Activated CD4-positive, alpha-beta T cell treated with anti-CD3 and anti-CD28 coated beads, Interleukin-2, Interleukin-6, amounts not matched to agents 100 ng/mL and 50 ng/mL, durations not matched to agents 16 hours and 8 hours (primary cell): ENCODE measurements around the gene PSTK.
A peak's percentile ranks its signal among the peaks of the same experiment; 100 is the strongest.

Experiments used
- DNase-seq: peaks from one replicate; pipeline ENCODE4 v3.0.0-alpha.2; 2020

PSTK gene, protein sequence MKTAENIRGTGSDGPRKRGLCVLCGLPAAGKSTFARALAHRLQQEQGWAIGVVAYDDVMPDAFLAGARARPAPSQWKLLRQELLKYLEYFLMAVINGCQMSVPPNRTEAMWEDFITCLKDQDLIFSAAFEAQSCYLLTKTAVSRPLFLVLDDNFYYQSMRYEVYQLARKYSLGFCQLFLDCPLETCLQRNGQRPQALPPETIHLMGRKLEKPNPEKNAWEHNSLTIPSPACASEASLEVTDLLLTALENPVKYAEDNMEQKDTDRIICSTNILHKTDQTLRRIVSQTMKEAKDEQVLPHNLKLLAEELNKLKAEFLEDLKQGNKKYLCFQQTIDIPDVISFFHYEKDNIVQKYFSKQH

DNA sequence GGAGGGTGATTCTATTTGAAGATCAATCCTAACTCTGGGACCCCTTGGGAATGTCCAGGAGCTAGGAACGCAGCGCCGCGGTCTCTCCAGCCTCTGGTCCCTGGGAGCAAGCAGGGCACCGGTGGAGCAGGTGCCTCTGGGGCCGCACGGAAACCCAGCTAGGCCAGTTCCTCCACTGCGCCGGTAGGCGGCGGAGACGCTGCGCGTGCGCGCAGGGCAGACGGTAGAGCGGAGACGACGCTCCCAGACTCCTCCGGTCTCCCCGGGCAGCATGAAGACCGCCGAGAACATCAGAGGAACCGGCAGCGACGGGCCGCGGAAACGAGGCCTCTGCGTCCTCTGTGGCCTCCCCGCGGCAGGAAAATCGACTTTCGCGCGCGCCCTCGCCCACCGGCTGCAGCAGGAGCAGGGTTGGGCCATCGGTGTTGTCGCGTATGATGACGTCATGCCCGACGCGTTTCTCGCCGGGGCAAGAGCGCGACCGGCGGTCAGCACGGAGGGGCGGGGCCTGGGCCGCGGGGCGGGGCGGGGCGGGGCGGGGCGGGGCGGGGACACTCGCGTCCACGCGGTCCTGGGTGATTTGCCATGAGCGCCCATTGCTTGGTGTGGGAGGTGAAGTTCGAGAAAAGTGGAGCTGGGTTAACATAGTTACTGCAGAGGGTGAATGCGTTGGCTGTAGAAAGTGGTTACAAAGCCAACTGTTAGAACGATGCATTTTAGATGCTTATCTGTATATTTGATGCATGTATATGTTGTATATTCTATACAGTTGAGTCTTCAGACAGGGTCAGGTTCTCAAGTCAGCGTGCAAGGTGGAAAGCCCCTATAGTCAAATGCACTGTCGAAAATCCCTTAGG is at the start of gene PSTK:
TSS of gene PSTK (plus strand) at position 193 of the 857 bp plus-strand sequence. CDS start at position 272, 79 bp downstream.
- peak; percentile 94 for DNase-seq

DNA sequence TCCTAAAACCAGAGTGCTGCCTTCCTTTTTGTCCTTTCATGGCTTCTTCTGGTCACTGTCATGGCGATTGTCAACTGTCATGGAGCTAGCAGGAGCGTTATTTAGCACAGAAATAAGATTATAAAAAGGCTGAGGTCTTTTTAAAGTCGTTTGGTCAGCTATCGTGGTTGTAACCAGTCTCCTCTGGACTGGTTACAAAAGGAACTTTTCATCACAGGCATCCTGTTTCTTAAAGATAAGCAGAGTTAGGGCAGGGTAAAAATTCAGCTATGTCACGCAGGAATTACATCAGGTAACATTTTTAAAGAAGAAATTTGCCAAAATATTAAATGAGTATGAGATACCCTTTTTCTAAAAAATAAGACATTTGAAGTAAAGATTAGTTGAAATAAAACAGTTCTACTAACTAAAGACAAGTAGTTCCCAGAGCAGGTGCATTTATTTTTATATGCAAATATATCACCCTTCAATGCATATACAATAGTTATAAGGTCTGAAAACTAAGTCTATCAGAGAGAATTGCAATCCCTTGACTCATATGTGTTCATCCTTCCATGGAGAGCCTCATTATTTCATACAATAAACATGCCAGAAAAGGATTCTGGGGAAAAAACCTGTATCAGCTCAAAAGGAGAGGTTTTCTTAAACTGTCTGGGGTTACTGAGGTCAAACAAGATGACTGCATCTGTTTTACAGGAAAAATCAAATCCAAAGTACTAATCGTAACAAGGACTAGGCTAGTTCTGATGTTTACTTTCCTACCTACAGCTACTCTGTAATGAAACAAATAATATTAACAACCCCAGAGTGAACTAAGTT is 48.9 kb upstream of the PSTK start:
- DNase-seq = no peak

DNA sequence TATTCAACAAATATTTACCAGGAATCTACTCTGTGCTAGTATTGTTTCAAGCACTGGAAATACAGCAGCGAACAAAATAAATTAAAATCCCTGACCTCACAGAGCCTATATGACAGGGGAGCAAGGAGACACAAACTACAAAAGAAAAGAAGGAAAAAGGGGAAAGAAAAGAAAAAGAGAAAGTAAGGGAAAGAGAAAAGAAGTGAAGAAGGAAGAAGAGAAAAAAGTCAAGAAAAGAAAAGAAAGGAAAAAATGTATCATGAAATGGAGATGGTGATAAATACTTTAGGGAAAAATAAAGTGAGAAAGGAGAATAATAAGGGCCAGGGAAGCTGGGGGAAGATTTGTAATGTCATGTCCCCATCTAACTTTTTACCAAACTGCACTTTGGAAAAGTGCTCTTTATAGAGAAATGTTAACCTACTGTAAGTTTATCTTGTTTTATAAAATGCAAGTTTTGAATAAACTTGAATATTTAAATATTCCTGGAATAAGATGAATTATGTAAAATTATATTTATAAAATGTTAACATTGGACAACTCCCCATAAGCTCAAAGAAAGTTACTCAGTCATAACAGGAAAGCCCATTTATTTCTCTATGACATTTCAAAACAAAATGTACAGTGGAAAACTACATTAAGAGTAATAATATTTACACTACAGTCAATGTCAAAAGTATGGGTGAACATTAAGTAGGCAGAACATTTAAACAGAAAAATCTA is 40.9 kb upstream of the PSTK start:
- DNase-seq = no peak

DNA sequence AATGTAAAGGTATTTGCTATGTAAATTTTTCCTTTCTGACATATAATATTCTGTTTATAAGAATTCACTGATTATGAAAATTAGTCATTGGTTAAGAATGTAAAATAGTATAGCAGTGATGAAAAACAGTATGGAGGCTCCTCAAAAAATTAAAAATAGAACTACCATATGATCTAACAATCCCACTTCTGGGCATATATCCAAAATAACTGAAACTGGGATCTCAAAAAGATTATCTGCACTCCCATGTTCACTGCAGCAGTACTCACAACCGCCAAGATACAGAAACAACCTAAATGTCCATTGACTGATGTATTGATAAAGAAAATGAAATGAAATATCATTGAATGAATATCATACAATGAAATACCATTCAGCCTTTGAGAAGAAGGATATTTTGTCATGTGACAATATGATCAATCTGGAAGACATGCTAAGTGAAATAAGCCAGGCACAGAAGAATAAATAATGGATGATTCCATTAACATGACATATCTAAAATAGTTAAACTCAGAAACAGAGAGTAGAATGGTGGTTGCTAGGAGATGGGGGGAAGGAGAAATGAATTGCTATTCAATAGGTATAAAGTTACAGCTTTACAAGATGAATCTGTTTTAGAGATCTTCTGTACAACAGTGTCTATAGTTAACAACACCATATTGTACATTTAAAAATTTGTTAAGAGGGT is 40.2 kb upstream of the PSTK start:
- no peak for DNase-seq

DNA sequence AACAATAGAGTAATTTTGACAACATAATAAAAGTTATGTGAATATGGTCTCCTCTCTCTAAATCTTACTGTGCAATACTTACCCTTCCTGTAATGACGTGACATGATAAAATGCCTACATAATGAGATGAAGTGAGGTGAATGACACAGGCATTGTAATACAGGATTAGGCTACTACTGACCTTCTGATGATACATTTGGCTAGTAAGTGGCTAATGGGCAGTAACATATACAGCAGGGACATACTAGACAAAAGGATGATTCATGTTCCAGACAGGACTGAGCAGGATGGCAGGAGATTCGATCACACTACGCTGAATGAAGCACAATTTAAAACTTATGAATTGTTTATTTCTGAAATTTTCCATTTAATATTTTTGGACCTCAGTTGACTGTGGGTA is 30.9 kb upstream of the PSTK start:
- DNase-seq = no peak

DNA sequence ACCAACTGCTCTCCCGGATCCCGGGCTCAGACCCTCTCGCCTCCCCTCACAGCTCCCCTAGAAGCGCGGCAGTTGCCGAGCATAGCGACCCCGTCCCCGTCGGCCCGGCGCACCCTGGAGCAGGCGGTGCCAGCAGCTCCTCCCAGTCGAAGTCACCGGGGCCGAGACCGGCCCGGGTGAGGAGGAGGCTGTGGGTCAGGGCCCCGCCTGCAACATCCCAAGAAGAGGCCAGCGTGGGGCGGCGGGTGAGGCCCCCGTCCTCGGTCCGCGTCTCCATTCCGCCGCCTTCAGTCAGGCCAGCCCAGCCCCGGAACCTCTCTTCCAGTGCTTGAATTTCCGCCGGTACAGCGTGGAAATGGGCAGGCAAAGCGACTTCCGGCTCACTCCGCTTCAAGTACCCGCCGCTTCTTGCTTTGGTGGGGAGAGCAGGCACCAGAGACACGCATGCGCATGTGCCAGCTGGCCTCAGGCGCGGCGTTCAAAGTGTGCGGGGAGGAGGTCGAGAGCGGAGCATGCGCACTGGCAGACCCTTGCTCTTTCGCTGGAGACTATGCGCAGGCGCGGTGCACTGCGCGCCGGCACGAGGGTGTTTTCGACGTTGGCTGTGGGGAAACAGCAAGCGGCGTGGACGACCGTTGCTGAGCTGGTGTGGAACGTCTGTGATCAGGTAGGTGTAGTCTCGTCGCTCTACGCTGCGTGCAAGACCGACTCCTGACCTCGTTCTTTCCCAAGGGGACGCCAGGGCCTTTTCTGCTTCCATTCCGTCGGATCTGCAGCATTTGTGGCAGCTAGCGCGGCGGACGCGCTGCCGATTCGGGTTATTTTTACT is 26.1 kb upstream of the PSTK start, which contains the start of gene C10orf88:
TSS of gene C10orf88 (minus strand) at position 326 of the 829 bp plus-strand sequence. CDS start at position 277, 49 bp downstream.
- peak; percentile 98 for DNase-seq

DNA sequence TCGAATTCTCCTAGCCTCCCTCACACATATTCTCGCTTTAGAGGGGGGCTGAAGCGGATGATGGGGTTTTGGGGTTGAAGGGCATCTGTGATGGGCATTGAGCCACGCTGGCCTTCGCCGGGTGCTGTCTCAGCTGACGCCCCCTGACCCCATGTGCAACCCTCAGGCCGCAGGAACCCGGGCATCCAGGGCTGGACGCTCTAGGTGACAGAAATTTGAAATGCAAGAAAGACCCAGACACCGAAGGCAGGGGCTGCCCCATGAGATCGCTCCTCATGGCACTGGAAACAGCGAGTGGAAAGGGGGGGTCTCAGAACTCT is 25.5 kb upstream of the PSTK start:
- no peak for DNase-seq

DNA sequence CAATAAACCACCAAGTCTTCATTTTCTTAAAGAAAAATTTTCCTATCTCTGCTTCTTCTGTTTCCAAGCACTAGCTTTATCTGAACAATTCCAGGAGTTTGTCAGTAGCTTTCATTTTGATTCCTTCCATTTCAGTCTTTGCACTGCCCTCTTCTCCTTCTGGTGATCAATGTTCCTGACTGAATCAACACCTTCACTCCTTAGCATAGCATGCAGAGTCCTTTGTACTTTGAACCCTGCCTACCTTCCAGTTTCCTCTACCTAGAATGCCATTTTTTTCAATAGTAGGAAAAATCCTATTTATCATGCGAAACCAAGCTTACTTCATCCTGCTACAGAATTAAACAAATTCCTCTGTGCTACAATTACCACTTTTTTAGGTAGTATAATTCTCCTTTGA is 24.3 kb upstream of the PSTK start:
- DNase-seq = no peak

DNA sequence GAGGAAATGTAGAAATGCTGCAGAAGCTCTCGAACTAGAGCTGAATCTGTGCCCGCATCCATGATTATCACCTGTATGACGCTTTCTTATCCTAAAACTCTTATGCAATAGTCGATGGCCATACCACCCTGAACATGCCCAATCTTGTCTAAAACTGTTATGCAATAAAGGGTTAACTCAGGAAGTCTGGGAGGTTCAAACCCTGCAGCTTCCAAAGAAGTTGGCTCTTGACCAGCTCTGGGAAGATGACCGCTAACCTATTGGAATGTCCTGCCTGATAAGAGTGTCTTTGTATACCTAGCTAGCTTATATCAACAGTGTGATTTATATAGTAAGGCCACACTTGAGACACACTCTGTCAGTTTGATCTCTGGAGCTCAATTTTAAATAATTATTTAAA is 22.7 kb upstream of the PSTK start:
- no peak for DNase-seq

DNA sequence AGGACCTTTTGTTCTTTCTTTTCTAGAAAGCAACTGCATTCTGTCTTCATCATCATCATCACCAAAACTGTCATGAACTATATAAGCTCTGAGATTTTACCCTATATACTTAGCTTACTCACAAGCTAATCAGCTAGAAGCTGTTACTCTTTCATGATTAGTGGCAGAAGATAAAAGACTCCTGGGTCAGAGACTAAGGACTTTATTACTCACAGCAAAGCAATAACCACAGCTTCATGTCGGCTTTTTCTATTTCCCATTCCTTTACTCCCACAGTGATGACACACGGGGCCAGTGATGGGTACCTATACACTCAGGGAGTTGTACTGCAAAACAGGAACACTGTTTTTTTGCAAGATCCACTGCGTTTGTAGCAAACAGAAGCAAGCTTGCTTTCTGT is 17.8 kb upstream of the PSTK start:
- no peak for DNase-seq

DNA sequence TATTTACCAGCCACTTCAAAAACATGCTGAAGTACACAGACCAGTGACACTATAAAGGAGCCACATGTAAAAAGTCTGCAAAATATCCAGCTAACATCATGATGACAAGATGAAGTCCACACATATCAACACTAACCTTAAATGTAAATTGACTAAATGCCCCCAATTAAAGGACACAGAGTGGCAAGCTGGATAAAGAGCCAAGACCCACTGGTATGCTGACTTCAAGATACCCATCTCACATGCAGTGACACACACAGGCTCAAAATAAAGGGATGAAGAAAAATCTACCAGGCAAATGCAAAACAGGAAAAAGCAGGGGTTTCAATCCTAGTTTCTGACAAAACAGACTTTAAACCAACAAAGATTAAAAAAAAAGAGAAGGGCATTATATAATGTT is 13.3 kb upstream of the PSTK start:
- DNase-seq = no peak

DNA sequence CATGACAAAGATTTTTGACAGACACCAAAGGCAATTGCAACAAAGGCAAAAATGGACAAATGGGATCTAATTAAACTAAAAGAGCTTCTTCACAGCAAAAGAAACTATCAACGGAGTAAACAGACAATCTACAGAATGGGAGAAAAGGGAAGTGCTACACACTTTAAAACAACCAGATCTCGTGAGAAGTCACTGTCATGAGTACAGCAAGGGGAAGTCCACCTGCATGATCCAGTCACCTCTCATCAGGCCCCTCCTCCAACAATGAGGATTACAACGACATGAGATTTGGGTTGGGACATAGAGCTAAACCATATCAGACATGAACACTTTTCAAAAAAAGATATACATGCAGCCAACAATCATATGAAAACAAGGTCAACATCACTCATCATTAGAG is 11.5 kb upstream of the PSTK start:
- DNase-seq = no peak

DNA sequence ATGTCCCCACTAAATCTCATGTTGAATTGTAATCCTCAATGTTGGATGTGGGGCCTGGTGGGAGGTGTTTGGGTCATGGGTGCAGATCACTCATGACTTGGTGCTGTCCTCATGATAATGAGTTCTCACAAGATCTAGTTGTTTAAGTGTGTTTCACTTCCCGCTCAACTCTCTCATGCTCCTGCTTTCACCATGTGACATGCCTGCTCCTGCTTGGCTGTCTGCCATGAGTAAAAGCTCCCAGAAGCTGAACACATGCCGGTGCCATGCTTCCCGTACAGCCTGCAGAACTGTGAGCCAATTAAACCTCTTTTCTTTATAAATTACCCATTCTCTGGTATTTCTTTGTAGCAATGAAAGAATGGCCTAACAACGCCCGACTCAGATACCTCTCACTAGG is 6.2 kb upstream of the PSTK start:
- no peak for DNase-seq

DNA sequence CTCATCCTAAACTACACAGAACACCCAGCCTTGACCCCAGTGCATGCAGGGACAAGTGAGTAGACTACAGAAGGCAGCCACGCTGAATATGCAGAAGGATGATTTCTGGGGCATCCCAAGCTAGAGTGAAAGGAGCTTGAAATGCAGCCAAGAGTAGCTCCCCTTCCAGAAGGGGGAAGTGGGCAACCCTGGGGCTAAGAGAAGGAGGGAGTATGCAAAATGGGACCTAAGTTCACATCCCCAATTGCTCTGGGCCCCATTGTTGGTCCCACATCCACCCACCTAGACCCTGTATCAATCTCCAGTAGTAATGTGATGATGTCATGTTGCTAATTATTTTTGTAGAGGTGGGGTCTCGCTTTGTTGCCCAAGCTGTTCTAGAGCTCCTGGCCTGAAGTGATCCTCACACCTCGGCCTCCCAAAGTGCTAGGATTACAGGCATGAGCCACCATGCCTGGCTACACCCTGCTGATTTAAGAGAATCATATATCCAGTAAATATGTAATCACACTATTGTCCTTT is 5.6 kb upstream of the PSTK start:
- DNase-seq = no peak

DNA sequence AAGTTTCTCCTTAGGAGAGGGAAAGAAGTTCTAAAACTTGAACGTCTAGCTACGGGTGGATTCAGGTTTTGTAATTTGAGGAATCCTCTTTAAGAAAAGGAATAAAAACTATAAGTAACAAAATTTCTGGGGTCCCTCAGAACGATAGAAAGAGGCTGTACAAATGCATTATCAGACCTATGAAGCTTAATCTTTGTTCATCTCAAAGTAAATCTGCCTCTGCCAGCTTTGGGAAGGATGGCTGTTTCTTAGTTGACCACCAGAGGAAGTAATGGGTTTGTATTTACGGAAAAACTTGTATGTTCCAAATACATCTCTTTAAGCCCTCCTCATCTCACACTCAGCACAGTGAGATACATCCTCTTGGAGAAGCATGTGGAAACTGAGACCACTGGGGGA is 864 bp downstream of the PSTK start:
- peak; percentile 19 for DNase-seq

DNA sequence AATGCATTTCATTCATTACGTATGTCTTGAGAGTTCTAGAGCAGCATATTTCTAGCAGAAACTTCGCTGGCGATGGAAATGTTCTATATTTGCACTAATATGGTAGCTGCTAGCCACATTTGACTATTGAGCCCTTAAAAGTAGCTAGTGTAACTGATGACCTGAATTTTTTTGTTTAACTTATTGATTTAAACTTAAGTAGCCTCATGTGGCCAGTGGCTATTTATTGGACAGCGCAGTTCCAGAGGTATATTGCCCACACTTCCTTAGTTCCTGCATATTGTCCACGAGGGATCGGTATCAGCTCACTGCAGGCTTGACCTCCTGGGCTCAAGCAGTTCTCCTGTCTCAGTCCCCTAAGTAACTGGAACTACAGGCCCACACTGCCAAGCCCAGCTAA is 3.7 kb downstream of the PSTK start:
- DNase-seq = no peak

DNA sequence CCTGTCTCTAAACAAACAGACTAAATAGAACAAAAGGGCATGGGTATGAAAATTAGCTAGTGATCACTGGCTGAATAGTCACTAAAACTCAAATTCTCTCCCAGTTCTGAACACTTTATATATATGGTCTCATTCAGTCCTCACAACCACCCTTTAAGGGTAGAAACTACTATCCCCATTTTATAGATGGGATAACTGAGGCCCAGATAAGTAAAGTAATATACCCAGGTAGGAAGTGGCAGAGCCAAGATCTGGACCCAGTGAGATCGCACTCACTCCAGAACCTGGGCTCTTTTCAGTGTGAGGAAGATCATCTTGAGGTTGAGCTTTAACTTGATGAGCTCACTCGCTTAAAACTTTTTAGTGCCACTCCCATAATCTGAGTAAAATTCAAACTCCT is 4.5 kb downstream of the PSTK start:
- DNase-seq = no peak

DNA sequence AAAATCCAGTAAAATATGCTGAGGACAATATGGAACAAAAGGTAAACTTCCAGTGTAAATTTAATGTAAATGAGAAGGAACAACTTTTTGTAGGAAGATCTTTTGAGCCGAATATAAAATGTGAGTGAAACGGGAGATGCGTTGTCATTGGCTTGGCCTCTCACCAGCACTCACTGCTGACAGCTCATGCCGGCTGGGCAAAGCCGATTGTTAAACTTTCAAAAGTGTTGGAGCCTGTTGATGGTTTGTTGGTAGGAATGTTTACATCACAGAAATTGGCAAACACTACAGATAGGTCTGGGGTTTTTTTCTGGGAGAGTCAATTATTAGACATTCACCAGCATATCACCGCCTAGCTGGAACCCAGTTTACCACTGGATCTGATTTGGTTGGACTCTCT is 6.1 kb downstream of the PSTK start:
- DNase-seq = no peak

DNA sequence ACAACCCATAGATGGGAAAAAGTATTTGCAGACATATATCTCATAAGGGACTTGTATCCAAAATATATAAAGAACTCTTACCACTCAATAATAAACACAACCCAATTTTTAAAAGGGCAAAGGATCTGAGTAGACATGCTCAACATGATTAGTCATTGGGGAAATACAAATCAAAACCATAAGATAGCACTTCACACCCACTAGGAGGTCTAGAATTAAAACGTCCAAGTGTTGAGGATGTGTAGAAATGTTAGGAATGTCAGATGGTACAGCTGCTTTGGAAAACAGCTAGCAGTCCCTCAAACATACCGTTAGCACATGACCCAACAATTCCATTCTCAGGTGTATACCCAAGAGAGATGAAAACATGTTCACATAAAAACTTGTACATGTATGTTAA is 8.3 kb downstream of the PSTK start:
- DNase-seq = no peak

DNA sequence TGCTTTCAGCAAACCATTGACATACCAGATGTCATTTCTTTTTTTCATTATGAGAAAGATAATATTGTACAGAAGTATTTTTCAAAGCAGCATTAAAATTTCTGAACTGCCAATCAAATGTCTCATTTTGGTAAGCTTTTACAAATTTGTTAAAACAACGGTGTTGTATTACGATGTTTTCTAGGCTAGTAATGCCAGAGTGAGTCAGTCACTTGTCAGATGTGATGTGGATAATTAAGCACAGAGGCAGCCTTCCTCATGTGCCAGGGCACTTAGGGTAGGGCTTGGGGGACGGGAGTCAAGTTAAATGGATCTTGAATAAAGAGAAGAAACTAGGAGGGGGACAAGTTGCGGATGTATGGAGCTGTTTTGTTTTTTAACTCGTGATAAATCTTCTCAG is 10.1 kb downstream of the PSTK start:
- no peak for DNase-seq

DNA sequence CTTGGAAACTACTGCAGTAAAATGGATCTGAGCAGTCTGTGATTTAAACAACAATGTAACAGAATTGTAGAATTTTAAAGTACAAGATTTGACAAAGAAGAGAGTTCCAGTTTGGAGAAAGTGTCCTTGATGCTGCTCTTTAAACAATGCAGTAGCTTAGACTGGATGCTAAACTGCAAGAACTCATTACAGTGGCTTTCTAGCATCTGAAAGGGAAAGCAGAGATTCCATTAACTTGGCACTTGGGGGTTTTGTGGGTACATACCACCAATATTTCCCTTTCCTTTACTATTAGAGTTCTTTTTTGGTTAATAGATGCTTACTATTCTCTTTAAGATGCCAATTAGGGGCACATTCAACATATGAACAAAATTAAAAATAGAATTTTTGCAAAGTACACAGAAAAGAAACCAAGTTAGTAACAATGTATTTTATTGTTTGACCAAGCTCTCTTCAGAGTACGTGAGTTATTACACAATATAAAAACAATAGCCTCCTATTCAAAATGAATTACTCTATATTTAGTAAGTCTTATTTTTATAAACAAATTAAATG is 11.9 kb downstream of the PSTK start:
- DNase-seq = no peak
